Loucy (cell line): ENCODE measurements around the gene ACVR1.

Experiments used
- H2AFZ ChIP-seq: fragments of 200-600 bp; sonication (generic); 2 replicates; pipeline ENCODE4 v1.6.0; 2016; ENCODE audit warnings: antibody characterized with exemption, mild to moderate bottlenecking, low read length, moderate library complexity
- H3F3A ChIP-seq: fragments of 200-600 bp; 2 replicates; pipeline ENCODE4 v1.6.0; 2016; ENCODE audit warnings: antibody characterized with exemption, low read depth, mild to moderate bottlenecking
- H3K27me3 ChIP-seq: fragments of 200-600 bp; sonication (generic); 2 replicates; pipeline ENCODE4 v1.6.1; 2014; ENCODE audit warnings: low read length, mild to moderate bottlenecking; ENCODE audit not compliant: insufficient read depth, poor library complexity, severe bottlenecking
- H3K36me3 ChIP-seq: fragments of 200-600 bp; sonication (generic); 2 replicates; pipeline ENCODE4 v1.6.1; 2016; ENCODE audit warnings: low read length; ENCODE audit not compliant: insufficient read depth
- H3K4me1 ChIP-seq: fragments of 200-600 bp; sonication (generic); 2 replicates; pipeline ENCODE4 v1.5.1; 2014; ENCODE audit warnings: low read length, mild to moderate bottlenecking; ENCODE audit not compliant: insufficient read depth, poor library complexity, severe bottlenecking
- H3K4me2 ChIP-seq: fragments of 200-600 bp; sonication (generic); 2 replicates; pipeline ENCODE4 v1.6.0; 2014; ENCODE audit warnings: antibody characterized with exemption, low read length, low read depth, mild to moderate bottlenecking; ENCODE audit not compliant: poor library complexity, severe bottlenecking
- H3K4me3 ChIP-seq: fragments of 200-600 bp; sonication (generic); 2 replicates; pipeline ENCODE4 v1.5.1; 2014; ENCODE audit warnings: low read length, mild to moderate bottlenecking, mixed read lengths; ENCODE audit not compliant: poor library complexity, severe bottlenecking
- H3K79me2 ChIP-seq: fragments of 200-600 bp; sonication (generic); 2 replicates; pipeline ENCODE4 v1.6.1; 2014; ENCODE audit warnings: low read length; ENCODE audit not compliant: insufficient read depth
- H3K9ac ChIP-seq: fragments of 200-600 bp; sonication (generic); 2 replicates; pipeline ENCODE4 v1.6.0; 2014; ENCODE audit warnings: mild to moderate bottlenecking, low read depth, low read length, moderate library complexity; ENCODE audit not compliant: poor library complexity, severe bottlenecking
- H3K9me2 ChIP-seq: fragments of 200-600 bp; sonication (generic); replicated peaks from 2 replicates; pipeline ENCODE4 v1.6.1; 2016; ENCODE audit warnings: low read depth, low read length, mixed read lengths
- H3K9me3 ChIP-seq: fragments of 200-600 bp; sonication (generic); 2 replicates; pipeline ENCODE4 v1.6.1; 2014; ENCODE audit warnings: mild to moderate bottlenecking, antibody characterized with exemption, low read length, low read depth; ENCODE audit not compliant: insufficient read depth
- H4K20me1 ChIP-seq: fragments of 200-600 bp; sonication (generic); 2 replicates; pipeline ENCODE4 v1.6.0; 2014; ENCODE audit warnings: antibody characterized with exemption, low read length, mild to moderate bottlenecking; ENCODE audit not compliant: insufficient read depth, poor library complexity, severe bottlenecking
- EZH2phosphoT487 ChIP-seq: fragments of 200-600 bp; IDR thresholded peaks from 2 replicates; pipeline ENCODE4 v1.6.1; 2018; ENCODE audit warnings: antibody characterized with exemption, mild to moderate bottlenecking, moderate library complexity, borderline replicate concordance
- TF ChIP-seq, protein P1 (sequence below): fragments of 200-600 bp; sonication (generic); conservative IDR thresholded peaks from 2 replicates; pipeline ENCODE4 v1.5.1; 2014; ENCODE audit warnings: mild to moderate bottlenecking, antibody characterized with exemption, low read length

ACVR1 gene

DNA sequence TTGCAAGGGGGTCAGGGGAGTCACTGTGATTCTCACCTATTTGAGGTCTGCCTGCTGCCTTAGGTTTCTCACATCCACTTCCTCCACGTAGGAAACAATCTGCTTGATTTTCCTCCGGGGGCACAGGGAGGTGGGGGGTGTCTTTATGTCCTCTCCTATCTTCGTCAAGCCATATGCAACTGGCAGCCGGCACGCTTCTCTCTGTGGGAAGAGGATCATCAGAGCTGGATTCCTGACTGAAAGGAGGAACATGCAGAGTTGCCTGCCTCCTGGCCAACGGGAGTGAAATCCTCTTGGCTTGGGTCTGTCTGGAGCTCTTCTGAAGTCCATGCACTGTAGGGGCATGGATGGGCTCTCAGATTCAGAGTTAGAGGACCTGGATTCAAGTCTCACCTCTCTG is 43.1 kb upstream of the ACVR1 start:
- H2AFZ ChIP-seq = no peak overlapping the region

DNA sequence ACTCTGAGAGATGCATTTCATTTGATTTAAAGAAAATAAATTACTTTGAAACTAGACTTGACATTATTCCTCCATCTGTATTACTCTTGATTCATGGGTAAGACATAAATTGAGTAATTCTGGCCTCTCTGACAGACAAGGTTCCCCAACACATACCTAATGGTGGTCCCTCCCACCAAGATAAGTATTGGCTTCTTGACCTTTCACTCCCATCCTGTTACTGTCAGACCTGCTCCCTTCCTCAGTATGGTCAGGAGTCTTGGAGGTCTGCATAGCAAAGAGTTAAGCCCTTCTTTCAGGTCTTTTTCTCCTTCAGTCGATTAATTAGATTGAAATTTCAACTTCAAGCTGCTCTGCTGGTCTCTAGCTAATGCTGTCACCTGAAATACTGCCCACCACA is 42.2 kb upstream of the ACVR1 start:
- Histone ChIP-seq H3F3A (no peaks in the 10 kb centered on the region), H2AFZ (no peak overlapping the region), H3K4me2 (no peak overlapping the region), H3K9me3 (no peaks in the 10 kb centered on the region), H3K27me3 (no peaks in the 10 kb centered on the region), H3K9ac (no peak overlapping the region), H3K9me2 (no peaks in the 10 kb centered on the region), H3K79me2 (no peaks in the 10 kb centered on the region), H3K36me3 (no peaks in the 10 kb centered on the region), H3K4me3 (no peak overlapping the region), H4K20me1 (no peaks in the 10 kb centered on the region), H3K4me1 (no peaks in the 10 kb centered on the region)
- TF ChIP-seq EZH2phosphoT487 = no peak
- TF ChIP-seq, protein P1, sequence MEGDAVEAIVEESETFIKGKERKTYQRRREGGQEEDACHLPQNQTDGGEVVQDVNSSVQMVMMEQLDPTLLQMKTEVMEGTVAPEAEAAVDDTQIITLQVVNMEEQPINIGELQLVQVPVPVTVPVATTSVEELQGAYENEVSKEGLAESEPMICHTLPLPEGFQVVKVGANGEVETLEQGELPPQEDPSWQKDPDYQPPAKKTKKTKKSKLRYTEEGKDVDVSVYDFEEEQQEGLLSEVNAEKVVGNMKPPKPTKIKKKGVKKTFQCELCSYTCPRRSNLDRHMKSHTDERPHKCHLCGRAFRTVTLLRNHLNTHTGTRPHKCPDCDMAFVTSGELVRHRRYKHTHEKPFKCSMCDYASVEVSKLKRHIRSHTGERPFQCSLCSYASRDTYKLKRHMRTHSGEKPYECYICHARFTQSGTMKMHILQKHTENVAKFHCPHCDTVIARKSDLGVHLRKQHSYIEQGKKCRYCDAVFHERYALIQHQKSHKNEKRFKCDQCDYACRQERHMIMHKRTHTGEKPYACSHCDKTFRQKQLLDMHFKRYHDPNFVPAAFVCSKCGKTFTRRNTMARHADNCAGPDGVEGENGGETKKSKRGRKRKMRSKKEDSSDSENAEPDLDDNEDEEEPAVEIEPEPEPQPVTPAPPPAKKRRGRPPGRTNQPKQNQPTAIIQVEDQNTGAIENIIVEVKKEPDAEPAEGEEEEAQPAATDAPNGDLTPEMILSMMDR = no peak

More for the DNA sequence above, 43.1 kb upstream of the ACVR1 start:
- no peak overlapping the region for H3K4me2 ChIP-seq
- no peak for TF ChIP-seq EZH2phosphoT487
- TF ChIP-seq, protein P1 = no peak
- H3K27me3 ChIP-seq = no peaks in the 10 kb centered on the region
- H4K20me1 ChIP-seq = no peaks in the 10 kb centered on the region
- no peak overlapping the region for H3K9ac ChIP-seq
- no peak overlapping the region for H3K4me3 ChIP-seq
- no peaks in the 10 kb centered on the region for H3K9me2 ChIP-seq
- no peaks in the 10 kb centered on the region for H3F3A ChIP-seq
- H3K79me2 ChIP-seq = no peaks in the 10 kb centered on the region
- no peaks in the 10 kb centered on the region for H3K4me1 ChIP-seq
- H3K36me3 ChIP-seq = no peaks in the 10 kb centered on the region
- no peaks in the 10 kb centered on the region for H3K9me3 ChIP-seq

DNA sequence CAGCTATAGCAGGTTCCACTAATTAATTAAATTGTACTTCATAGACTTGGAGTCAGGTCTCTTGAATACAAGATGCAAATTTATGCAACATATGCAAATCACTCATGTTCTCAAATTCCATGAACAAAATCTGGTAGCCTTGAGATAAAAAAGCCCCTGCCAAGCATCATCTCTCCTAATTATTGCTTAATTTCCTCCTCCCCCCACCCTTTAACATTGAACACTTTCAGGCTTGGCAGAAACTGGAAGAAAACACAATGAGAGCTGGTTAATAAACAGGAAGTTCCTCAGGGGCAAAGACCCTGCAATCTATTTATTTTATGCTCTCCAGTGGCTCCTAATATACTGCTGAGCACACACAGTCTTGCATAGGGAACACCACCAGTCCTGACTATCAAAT is 35.6 kb upstream of the ACVR1 start:
- Histone ChIP-seq H3K27me3 (no peaks in the 10 kb centered on the region), H3F3A (no peaks in the 10 kb centered on the region), H3K4me3 (no peak overlapping the region), H3K4me2 (no peak overlapping the region), H3K4me1 (no peaks in the 10 kb centered on the region), H2AFZ (no peak overlapping the region), H4K20me1 (no peaks in the 10 kb centered on the region), H3K9ac (no peak overlapping the region), H3K9me3 (no peaks in the 10 kb centered on the region), H3K36me3 (no peaks in the 10 kb centered on the region), H3K79me2 (no peaks in the 10 kb centered on the region), H3K9me2 (no peaks in the 10 kb centered on the region)
- no peak for TF ChIP-seq EZH2phosphoT487

DNA sequence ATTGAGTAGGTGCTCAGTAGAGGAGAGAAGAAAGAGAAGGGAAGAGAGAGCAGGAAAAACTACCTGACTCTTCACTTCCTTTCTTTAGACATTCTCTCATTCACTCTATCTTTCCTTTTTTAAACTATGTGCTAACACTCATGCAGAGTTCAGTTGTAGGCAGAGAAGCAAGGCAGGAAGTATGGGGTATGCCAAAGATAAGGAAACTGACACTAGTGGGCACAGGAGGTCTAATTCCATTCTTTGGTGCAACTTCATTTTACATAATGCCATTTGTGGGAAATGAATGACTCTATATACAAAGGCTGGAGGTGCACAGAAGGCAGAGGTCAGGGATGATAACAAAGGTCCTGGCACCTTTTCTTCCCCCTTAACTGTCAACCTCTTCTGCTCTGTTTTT is 35.1 kb upstream of the ACVR1 start:
- Histone ChIP-seq H3K4me2 (no peak overlapping the region), H3K27me3 (no peaks in the 10 kb centered on the region), H3K36me3 (no peaks in the 10 kb centered on the region), H3K9me3 (no peaks in the 10 kb centered on the region), H3F3A (no peaks in the 10 kb centered on the region), H4K20me1 (no peaks in the 10 kb centered on the region), H2AFZ (no peak overlapping the region; the same call in 1 of the 2 replicates), H3K9me2 (no peaks in the 10 kb centered on the region), H3K79me2 (no peaks in the 10 kb centered on the region), H3K4me1 (no peaks in the 10 kb centered on the region), H3K4me3 (no peak overlapping the region), H3K9ac (no peak overlapping the region)
- TF ChIP-seq EZH2phosphoT487 = no peak
- TF ChIP-seq, protein P1 = no peak
